ENCODE results near the gene CCN2.

DNA sequence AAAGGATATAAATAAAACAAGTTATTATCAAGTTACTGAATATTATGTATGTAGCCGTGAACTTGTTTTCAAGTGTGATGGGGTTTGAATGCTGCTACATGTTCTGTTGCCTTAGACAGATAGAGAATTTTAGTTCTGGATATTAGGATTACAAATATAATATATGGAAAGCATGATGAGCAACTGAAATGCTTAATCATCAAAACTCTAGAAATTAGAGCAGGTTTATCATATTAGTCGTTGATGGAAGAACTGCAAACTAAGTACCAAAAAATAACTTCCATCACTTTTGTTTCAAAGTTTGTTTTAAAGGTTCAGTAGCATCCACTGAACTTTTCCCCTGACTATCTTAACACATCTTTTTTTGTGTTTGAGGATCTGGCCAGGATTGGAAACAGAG is 49.1 kb upstream of the CCN2 start:
- no peak for TF ChIP-seq MYC (IDR thresholded peaks at IDR 0.05; ENCODE audit: borderline replicate concordance, low read length)
- no peak for TF ChIP-seq EP300 (IDR thresholded peaks at IDR 0.05)
- TF ChIP-seq, protein P1, sequence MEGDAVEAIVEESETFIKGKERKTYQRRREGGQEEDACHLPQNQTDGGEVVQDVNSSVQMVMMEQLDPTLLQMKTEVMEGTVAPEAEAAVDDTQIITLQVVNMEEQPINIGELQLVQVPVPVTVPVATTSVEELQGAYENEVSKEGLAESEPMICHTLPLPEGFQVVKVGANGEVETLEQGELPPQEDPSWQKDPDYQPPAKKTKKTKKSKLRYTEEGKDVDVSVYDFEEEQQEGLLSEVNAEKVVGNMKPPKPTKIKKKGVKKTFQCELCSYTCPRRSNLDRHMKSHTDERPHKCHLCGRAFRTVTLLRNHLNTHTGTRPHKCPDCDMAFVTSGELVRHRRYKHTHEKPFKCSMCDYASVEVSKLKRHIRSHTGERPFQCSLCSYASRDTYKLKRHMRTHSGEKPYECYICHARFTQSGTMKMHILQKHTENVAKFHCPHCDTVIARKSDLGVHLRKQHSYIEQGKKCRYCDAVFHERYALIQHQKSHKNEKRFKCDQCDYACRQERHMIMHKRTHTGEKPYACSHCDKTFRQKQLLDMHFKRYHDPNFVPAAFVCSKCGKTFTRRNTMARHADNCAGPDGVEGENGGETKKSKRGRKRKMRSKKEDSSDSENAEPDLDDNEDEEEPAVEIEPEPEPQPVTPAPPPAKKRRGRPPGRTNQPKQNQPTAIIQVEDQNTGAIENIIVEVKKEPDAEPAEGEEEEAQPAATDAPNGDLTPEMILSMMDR (IDR thresholded peaks at IDR 0.05): no peak
- peak; percentile 42 for TF ChIP-seq MAFK (IDR thresholded peaks at IDR 0.05; ENCODE audit: partially characterized antibody)
- TF ChIP-seq, protein P2, sequence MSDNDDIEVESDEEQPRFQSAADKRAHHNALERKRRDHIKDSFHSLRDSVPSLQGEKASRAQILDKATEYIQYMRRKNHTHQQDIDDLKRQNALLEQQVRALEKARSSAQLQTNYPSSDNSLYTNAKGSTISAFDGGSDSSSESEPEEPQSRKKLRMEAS (IDR thresholded peaks at IDR 0.05): no peak
- TF ChIP-seq, protein P3, sequence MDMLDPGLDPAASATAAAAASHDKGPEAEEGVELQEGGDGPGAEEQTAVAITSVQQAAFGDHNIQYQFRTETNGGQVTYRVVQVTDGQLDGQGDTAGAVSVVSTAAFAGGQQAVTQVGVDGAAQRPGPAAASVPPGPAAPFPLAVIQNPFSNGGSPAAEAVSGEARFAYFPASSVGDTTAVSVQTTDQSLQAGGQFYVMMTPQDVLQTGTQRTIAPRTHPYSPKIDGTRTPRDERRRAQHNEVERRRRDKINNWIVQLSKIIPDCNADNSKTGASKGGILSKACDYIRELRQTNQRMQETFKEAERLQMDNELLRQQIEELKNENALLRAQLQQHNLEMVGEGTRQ (IDR thresholded peaks at IDR 0.05): no peak
- no peak for TF ChIP-seq HOXA7 (CRISPR knock-in tag; IDR thresholded peaks at IDR 0.05)
- TF ChIP-seq, protein P4, sequence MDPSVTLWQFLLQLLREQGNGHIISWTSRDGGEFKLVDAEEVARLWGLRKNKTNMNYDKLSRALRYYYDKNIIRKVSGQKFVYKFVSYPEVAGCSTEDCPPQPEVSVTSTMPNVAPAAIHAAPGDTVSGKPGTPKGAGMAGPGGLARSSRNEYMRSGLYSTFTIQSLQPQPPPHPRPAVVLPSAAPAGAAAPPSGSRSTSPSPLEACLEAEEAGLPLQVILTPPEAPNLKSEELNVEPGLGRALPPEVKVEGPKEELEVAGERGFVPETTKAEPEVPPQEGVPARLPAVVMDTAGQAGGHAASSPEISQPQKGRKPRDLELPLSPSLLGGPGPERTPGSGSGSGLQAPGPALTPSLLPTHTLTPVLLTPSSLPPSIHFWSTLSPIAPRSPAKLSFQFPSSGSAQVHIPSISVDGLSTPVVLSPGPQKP (IDR thresholded peaks at IDR 0.05; ENCODE audit: low read depth, low read length): no peak
- TF ChIP-seq MAZ (IDR thresholded peaks at IDR 0.05; ENCODE audit: borderline replicate concordance, low read depth, low read length): no peak
- TF ChIP-seq TP53 (CRISPR knock-in tag; IDR thresholded peaks at IDR 0.05): no peak
- no peak for TF ChIP-seq POLR2A (IDR thresholded peaks at IDR 0.05; ENCODE audit: low read length)
- no peak for TF ChIP-seq CBX8 (IDR thresholded peaks at IDR 0.05)
- TF ChIP-seq RAD21 (conservative IDR thresholded peaks at IDR 0.05 in 1 of 2, IDR thresholded peaks at IDR 0.05 in 1 of 2): no peak
- TF ChIP-seq, protein P5, sequence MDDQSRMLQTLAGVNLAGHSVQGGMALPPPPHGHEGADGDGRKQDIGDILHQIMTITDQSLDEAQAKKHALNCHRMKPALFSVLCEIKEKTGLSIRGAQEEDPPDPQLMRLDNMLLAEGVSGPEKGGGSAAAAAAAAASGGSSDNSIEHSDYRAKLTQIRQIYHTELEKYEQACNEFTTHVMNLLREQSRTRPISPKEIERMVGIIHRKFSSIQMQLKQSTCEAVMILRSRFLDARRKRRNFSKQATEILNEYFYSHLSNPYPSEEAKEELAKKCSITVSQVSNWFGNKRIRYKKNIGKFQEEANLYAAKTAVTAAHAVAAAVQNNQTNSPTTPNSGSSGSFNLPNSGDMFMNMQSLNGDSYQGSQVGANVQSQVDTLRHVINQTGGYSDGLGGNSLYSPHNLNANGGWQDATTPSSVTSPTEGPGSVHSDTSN (IDR thresholded peaks at IDR 0.05): no peak

Measured in A549 (cell line).